COLO668 (cell line): ENCODE results near the gene SNRPA.
"Not testable (repeated sequence)": the region's sequence is repeated elsewhere in the genome, so short reads cannot be mapped to it uniquely, and the experiment has no call there.

Source experiments
- DNase-seq: peaks from one replicate; lab custom pipeline; 2025; ENCODE audit not compliant: unreplicated experiment; lab: John Stamatoyannopoulos, UW

Gene SNRPA

DNA sequence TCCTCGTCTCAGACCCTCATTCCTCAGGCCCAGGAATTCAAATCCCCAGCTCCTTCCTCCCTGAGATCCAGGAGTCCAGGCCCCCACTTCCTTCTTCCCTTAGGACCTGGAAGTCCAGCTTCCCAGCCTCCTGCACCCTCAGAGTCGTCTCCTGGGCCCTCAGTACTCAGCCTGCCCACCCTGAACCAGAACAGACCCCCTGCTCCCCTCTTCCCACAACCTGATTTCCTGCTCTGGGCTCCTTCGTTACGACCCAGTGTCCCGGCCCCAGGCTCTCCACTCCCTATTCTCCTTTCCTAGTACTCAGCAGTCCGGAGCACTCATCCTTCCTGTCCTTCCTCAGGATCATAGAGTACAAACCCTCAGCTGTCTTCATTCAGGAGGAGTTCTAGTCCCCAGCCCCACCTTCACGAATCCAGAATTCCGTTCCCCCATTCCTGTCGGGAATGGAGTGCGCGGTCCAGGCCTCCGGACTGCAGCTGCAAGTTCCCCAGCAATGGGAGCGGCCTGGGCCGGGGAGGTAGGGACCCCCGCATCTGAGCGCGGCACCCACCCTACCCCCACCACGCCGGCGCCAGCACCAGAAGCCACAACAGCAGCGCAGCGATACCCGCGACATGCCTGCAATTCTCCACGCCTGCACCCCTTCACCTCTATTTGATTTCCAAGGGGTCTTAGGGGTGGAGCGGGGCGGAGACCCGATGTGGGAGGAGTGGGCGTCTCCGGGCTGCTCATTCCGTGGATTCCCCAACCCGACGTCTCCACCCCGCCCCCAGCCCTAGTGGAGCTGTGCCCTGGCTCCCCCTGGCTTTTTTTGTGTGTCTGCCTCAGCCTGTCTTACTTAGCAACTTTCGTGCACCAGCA, 60.7 kb downstream of the SNRPA start:
- no peak for DNase-seq

DNA sequence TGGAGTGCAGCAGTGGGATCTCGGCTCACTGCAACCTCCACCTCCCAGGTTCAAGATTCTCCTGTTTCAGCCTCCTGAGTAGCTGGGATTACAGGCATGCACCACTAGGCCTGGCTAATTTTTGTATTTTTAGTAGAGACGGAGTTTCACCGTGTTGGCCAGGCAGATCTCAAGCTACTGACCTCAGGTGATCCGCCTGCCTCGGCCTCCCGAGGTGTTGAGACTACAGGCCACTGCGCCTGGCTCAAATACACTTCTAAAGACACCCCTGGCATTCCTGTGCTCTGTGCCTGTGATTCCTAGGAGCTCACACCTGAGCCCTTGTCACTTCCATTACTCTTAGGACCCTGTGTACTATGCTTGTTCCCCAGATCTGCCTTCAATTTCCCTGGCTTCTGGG, 61.6 kb downstream of the SNRPA start:
- not testable (repeated sequence) for DNase-seq

DNA sequence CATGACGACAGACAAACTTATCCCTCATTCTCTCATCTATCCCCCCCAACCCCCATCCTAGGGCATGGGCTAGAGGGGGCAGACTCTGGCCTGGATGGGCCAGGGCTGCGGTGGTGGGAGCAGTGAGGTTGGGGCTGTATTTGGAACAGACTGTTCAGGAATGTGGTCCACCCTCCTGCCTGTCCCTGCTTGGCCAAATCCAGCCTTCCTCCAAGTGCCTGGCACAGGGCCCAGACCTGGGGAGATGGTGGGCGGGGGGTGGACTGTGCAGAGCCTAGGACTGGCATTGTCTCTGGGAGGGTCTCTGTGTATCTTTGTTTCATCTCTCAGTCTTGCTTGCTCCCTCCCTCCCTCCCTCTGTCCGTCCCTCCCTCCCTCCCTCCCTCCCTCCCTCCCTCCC, 62.2 kb downstream of the SNRPA start:
- no peak for DNase-seq
